ENCODE data around the gene ARHGEF33.
"Not testable (repeated sequence)": the region's sequence is repeated elsewhere in the genome, so short reads cannot be mapped to it uniquely, and the experiment has no call there.

The ARHGEF33 gene

GRCh38 chr2:38912619-38913018, 22.9 kb downstream of the ARHGEF33 start:
- Histone ChIP-seq H3K27me3 (ENCODE audit: low read depth, low read length) (no peaks in the 10 kb centered on the region), H3K4me3 (ENCODE audit: low read depth in 1 of 2, low read length in 2 of 2) (no peak overlapping the region), H3K27ac (ENCODE audit: low read length) (no peak overlapping the region), H3K9me3 (ENCODE audit: control insufficient read depth in 1 of 2, low read length in 2 of 2) (no peaks in the 10 kb centered on the region), H3K4me1 (ENCODE audit: control insufficient read depth in 1 of 2, insufficient read depth in 2 of 2, low read length in 2 of 2) (no peaks in the 10 kb centered on the region), H3K36me3 (ENCODE audit: control insufficient read depth in 1 of 2, insufficient read depth in 2 of 2, low read length in 2 of 2) (no peaks in the 10 kb centered on the region)

- Histone ChIP-seq H3K27me3 (ENCODE audit: low read depth, low read length) (no peaks in the 10 kb centered on the region), H3K36me3 (ENCODE audit: control insufficient read depth in 1 of 2, insufficient read depth in 2 of 2, low read length in 2 of 2) (peaks cover 0 to 5% of the 10 kb centered on the region in 2 donors), H3K9me3 (ENCODE audit: control insufficient read depth in 1 of 2, low read length in 2 of 2) (no peaks in the 10 kb centered on the region), H3K27ac (ENCODE audit: low read length) (no peak overlapping the region), H3K4me3 (ENCODE audit: low read depth in 1 of 2, low read length in 2 of 2) (no peak overlapping the region), H3K4me1 (ENCODE audit: control insufficient read depth in 1 of 2, insufficient read depth in 2 of 2, low read length in 2 of 2) (no peaks in the 10 kb centered on the region)
These were observed 32.7 kb downstream of the ARHGEF33 start for GRCh38 chr2:38922389-38922788.

DNA sequence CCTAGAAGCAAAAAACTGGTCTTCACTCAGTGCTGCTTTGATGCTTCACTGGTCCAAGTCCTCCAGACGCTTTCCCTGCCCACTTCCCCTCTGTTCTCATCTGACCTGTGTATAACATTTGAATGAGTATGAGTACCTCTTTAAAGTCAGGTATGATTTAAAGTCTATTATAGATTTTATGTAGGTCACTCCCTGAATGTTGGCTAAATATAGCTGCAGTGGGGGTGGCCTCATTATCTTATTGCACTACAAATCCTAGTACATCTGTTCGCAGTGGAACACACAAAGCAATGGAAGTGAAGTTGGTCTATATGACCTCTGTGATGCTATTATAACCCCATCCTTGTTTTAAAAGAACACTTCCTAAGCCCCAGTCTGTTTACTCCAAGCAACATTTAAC, 33.2 kb downstream of the ARHGEF33 start:
- Histone ChIP-seq H3K9me3 (ENCODE audit: control insufficient read depth in 1 of 2, low read length in 2 of 2) (no peaks in the 10 kb centered on the region), H3K27ac (ENCODE audit: low read length) (no peak overlapping the region), H3K27me3 (ENCODE audit: low read depth, low read length) (no peaks in the 10 kb centered on the region), H3K36me3 (ENCODE audit: control insufficient read depth in 1 of 2, insufficient read depth in 2 of 2, low read length in 2 of 2) (peaks cover 0 to 5% of the 10 kb centered on the region in 2 donors), H3K4me3 (ENCODE audit: low read depth in 1 of 2, low read length in 2 of 2) (no peak overlapping the region), H3K4me1 (ENCODE audit: control insufficient read depth in 1 of 2, insufficient read depth in 2 of 2, low read length in 2 of 2) (no peaks in the 10 kb centered on the region)

DNA sequence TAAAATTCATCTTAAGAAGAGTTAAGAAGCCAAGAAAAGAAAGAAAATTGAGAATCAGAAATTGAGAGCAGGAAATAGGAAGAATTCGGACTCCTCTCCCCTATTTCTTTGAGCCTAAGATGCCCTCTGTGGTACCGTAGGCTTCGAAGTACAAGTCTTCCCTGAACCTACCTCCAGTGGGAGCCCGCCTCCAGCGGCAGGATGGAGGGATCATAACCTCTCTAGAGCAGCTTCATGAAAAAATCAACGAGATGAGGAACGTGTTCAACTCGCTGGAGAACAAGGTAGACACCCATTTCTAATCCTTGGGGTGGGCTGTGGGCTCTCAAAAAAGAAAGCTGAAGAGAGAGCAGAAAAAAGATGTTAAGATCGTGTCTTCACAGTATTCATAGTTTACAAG, 36.3 kb downstream of the ARHGEF33 start:
- Histone ChIP-seq H3K4me3 (ENCODE audit: low read depth in 1 of 2, low read length in 2 of 2) (no peak overlapping the region), H3K27me3 (ENCODE audit: low read depth, low read length) (no peaks in the 10 kb centered on the region), H3K4me1 (ENCODE audit: control insufficient read depth in 1 of 2, insufficient read depth in 2 of 2, low read length in 2 of 2) (no peaks in the 10 kb centered on the region), H3K27ac (ENCODE audit: low read length) (no peak overlapping the region), H3K9me3 (ENCODE audit: control insufficient read depth in 1 of 2, low read length in 2 of 2) (no peaks in the 10 kb centered on the region), H3K36me3 (ENCODE audit: control insufficient read depth in 1 of 2, insufficient read depth in 2 of 2, low read length in 2 of 2) (peaks cover 0 to 5% of the 10 kb centered on the region in 2 donors)

- Histone ChIP-seq H3K4me1 (ENCODE audit: control insufficient read depth in 1 of 2, insufficient read depth in 2 of 2, low read length in 2 of 2) (no peaks in the 10 kb centered on the region), H3K27ac (ENCODE audit: low read length) (no peak overlapping the region), H3K27me3 (ENCODE audit: low read depth, low read length) (no peaks in the 10 kb centered on the region), H3K4me3 (ENCODE audit: low read depth in 1 of 2, low read length in 2 of 2) (no peak overlapping the region), H3K36me3 (ENCODE audit: control insufficient read depth in 1 of 2, insufficient read depth in 2 of 2, low read length in 2 of 2) (no peaks in the 10 kb centered on the region), H3K9me3 (ENCODE audit: control insufficient read depth in 1 of 2, low read length in 2 of 2) (no peaks in the 10 kb centered on the region)
These were observed 40.9 kb downstream of the ARHGEF33 start for GRCh38 chr2:38930600-38930999.

- Histone ChIP-seq H3K4me1 (ENCODE audit: control insufficient read depth in 1 of 2, insufficient read depth in 2 of 2, low read length in 2 of 2) (no peaks in the 10 kb centered on the region), H3K27me3 (ENCODE audit: low read depth, low read length) (no peaks in the 10 kb centered on the region), H3K9me3 (ENCODE audit: control insufficient read depth in 1 of 2, low read length in 2 of 2) (no peaks in the 10 kb centered on the region), H3K4me3 (ENCODE audit: low read depth in 1 of 2, low read length in 2 of 2) (no peak overlapping the region), H3K27ac (ENCODE audit: low read length) (no peak overlapping the region), H3K36me3 (ENCODE audit: control insufficient read depth in 1 of 2, insufficient read depth in 2 of 2, low read length in 2 of 2) (no peaks in the 10 kb centered on the region)
These were observed 42.9 kb downstream of the ARHGEF33 start for GRCh38 chr2:38932586-38932985.

GRCh38 chr2:38933653-38934052, 44.0 kb downstream of the ARHGEF33 start:
- Histone ChIP-seq H3K36me3 (ENCODE audit: control insufficient read depth in 1 of 2, insufficient read depth in 2 of 2, low read length in 2 of 2) (no peaks in the 10 kb centered on the region), H3K4me3 (ENCODE audit: low read depth in 1 of 2, low read length in 2 of 2) (no peak overlapping the region), H3K9me3 (ENCODE audit: control insufficient read depth in 1 of 2, low read length in 2 of 2) (no peaks in the 10 kb centered on the region), H3K4me1 (ENCODE audit: control insufficient read depth in 1 of 2, insufficient read depth in 2 of 2, low read length in 2 of 2) (no peaks in the 10 kb centered on the region), H3K27ac (ENCODE audit: low read length) (no peak overlapping the region), H3K27me3 (ENCODE audit: low read depth, low read length) (no peaks in the 10 kb centered on the region)

- Histone ChIP-seq H3K27me3 (ENCODE audit: low read depth, low read length) (no peaks in the 10 kb centered on the region), H3K36me3 (ENCODE audit: control insufficient read depth in 1 of 2, insufficient read depth in 2 of 2, low read length in 2 of 2) (no peaks in the 10 kb centered on the region), H3K4me1 (ENCODE audit: control insufficient read depth in 1 of 2, insufficient read depth in 2 of 2, low read length in 2 of 2) (no peaks in the 10 kb centered on the region), H3K4me3 (ENCODE audit: low read depth in 1 of 2, low read length in 2 of 2) (no peak overlapping the region), H3K9me3 (ENCODE audit: control insufficient read depth in 1 of 2, low read length in 2 of 2) (no peaks in the 10 kb centered on the region), H3K27ac (ENCODE audit: low read length) (no peak overlapping the region)
These were observed 45.1 kb downstream of the ARHGEF33 start for GRCh38 chr2:38934742-38935141.

- Histone ChIP-seq H3K4me1 (ENCODE audit: control insufficient read depth in 1 of 2, insufficient read depth in 2 of 2, low read length in 2 of 2) (no peaks in the 10 kb centered on the region), H3K36me3 (ENCODE audit: control insufficient read depth in 1 of 2, insufficient read depth in 2 of 2, low read length in 2 of 2) (no peaks in the 10 kb centered on the region), H3K27ac (ENCODE audit: low read length) (no peak overlapping the region)
These were observed 46.0 kb downstream of the ARHGEF33 start for GRCh38 chr2:38935568-38936172.

GRCh38 chr2:38936516-38936915, 46.8 kb downstream of the ARHGEF33 start:
- not testable (repeated sequence) for H3K36me3 ChIP-seq (ENCODE audit: control insufficient read depth in 1 of 2, insufficient read depth in 2 of 2, low read length in 2 of 2); H3K27ac ChIP-seq (ENCODE audit: low read length); H3K4me3 ChIP-seq (ENCODE audit: low read depth in 1 of 2, low read length in 2 of 2); H3K9me3 ChIP-seq (ENCODE audit: control insufficient read depth in 1 of 2, low read length in 2 of 2); H3K27me3 ChIP-seq (ENCODE audit: low read depth, low read length); H3K4me1 ChIP-seq (ENCODE audit: control insufficient read depth in 1 of 2, insufficient read depth in 2 of 2, low read length in 2 of 2)

More at GRCh38 chr2:38935568-38936172, 46.0 kb downstream of the ARHGEF33 start:
- H3K9me3 ChIP-seq (ENCODE audit: control insufficient read depth in 1 of 2, low read length in 2 of 2), result no peaks in the 10 kb centered on the region
- H3K27me3 ChIP-seq (ENCODE audit: low read depth, low read length), result no peaks in the 10 kb centered on the region
- no peak overlapping the region for H3K4me3 ChIP-seq (ENCODE audit: low read depth in 1 of 2, low read length in 2 of 2)

GRCh38 chr2:38937548-38937947, 47.9 kb downstream of the ARHGEF33 start:
- H3K9me3 ChIP-seq (ENCODE audit: control insufficient read depth in 1 of 2, low read length in 2 of 2), result no peaks in the 10 kb centered on the region
- no peaks in the 10 kb centered on the region for H3K36me3 ChIP-seq (ENCODE audit: control insufficient read depth in 1 of 2, insufficient read depth in 2 of 2, low read length in 2 of 2)
- no peaks in the 10 kb centered on the region for H3K4me1 ChIP-seq (ENCODE audit: control insufficient read depth in 1 of 2, insufficient read depth in 2 of 2, low read length in 2 of 2)
- no peaks in the 10 kb centered on the region for H3K27me3 ChIP-seq (ENCODE audit: low read depth, low read length)
- H3K27ac ChIP-seq (ENCODE audit: low read length), result no peak overlapping the region
- no peak overlapping the region for H3K4me3 ChIP-seq (ENCODE audit: low read depth in 1 of 2, low read length in 2 of 2)

DNA sequence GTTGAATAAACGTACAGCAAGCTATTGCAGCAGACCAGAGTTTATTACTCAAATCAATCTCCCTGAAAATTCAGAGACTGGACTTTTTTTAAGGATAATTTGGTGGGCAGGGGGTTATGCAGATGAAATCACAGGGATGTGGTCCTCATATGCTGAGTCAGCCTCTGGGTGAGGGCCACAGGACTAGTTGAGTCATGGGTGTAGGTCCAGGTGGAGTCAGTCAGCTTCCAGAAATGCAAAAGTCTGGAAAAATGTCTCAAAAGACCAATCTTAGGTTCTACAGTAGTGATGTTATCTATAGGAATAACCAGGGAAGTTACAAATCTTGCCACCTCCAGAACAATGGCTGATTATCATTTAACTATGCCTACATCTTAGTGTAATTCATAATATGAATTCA, 51.1 kb downstream of the ARHGEF33 start:
- H3K4me3 ChIP-seq (ENCODE audit: low read depth in 1 of 2, low read length in 2 of 2), result no peak overlapping the region

More for the DNA sequence above, 51.1 kb downstream of the ARHGEF33 start:
- Histone ChIP-seq H3K9me3 (ENCODE audit: control insufficient read depth in 1 of 2, low read length in 2 of 2) (no peaks in the 10 kb centered on the region), H3K27me3 (ENCODE audit: low read depth, low read length) (no peaks in the 10 kb centered on the region), H3K36me3 (ENCODE audit: control insufficient read depth in 1 of 2, insufficient read depth in 2 of 2, low read length in 2 of 2) (no peaks in the 10 kb centered on the region), H3K4me1 (ENCODE audit: control insufficient read depth in 1 of 2, insufficient read depth in 2 of 2, low read length in 2 of 2) (no peaks in the 10 kb centered on the region), H3K27ac (ENCODE audit: low read length) (no peak overlapping the region)
